Measurements from ENCODE around the gene IFNB1.
A peak's percentile ranks its signal among the peaks of the same experiment; 100 is the strongest.

Gene IFNB1

GRCh38 chr9:21077781-21078180, at the start of gene IFNB1:
Gene IFNB1 (minus strand): TSS chr9:21077942. CDS start chr9:21077869, 73 bp downstream.
- no peak for DNase-seq

- no peak for DNase-seq
These were observed 44.0 kb upstream of the IFNB1 start for GRCh38 chr9:21121595-21122251.

DNA sequence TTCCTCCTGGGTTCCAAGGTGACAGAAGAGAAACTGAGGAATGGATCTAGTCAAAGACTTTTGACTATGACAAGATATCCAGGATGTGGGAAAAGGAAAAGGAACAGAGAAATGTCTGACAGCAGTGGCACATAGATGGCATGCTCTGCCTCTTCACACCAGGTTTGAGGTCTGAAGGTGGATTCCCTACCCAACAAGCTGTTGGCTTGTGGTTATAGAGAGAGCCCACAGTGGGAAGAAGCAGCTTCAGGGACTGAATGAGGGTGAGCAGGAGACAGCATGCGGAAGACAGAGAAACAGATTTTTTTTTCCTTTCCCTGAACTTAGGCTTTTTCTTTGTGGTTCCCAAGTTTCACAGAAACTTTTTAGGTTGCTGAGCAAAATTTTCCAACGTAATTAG, 43.3 kb upstream of the IFNB1 start:
- DNase-seq: peak; percentile 11

GRCh38 chr9:21119093-21119770, 41.5 kb upstream of the IFNB1 start:
- DNase-seq: no peak

DNA sequence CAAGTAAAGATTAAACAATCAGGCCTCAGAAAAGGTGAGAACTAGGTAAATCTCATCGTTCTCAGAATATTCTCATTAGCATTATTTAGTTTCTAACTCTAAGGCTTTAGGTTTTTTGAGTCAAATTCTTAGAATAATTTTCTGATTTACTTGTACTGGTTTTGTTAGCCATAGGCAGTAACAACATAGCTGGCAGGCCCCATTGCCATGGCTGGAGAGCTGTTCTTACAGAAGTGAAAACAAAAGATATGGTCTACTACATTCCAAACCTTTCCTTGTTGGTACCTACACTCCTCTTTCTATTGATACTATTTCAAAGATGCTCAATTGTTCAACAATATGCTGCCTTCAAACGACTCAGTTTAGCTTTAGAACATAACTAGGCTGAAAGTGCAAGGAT, 36.6 kb upstream of the IFNB1 start:
- no peak for DNase-seq

GRCh38 chr9:21110708-21111576, 33.2 kb upstream of the IFNB1 start:
- DNase-seq: peak; percentile 70

GRCh38 chr9:21104787-21105186, 27.0 kb upstream of the IFNB1 start:
- DNase-seq: no peak

GRCh38 chr9:21102305-21102704, 24.6 kb upstream of the IFNB1 start:
- DNase-seq: no peak

GRCh38 chr9:21097817-21098216, 20.1 kb upstream of the IFNB1 start:
- DNase-seq: no peak

GRCh38 chr9:21096901-21097255, 19.1 kb upstream of the IFNB1 start:
- DNase-seq: no peak

DNA sequence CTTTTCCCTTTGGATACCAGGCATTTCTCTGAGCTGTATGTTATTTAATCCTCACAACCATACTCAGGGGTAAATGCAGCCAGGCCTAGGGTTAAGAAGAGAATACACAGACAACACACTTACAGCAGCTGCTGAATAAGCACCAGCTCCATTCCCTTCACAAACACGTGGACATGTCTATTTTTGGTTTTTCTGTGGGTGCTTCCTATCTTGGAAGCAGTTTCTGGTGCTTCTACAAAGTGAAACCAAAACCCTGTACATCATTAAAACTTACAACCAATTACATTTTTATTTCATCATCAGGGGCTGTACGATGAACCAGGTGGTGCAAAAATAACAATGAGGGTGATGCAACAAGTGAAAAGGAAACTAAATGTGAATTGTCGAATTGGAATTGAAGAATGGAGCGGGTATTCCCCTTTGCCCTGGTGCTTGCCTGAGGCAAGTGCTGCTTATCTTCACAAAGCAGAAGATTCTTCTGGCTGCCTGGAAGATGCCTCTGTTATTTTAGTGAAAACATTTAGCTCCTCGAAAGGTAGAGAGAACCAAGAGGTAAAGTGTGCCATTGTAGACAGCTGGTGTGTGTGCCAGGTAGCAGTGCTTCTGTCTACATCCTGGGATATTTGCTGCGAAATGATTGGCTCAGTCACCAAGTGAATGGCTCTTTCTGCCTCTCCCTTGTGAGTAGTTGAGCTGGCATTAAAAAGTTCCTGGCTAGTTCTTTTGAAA, 18.6 kb upstream of the IFNB1 start:
- DNase-seq: peak; percentile 60

- no peak for DNase-seq
These were observed 17.8 kb upstream of the IFNB1 start for GRCh38 chr9:21095561-21095960.

DNA sequence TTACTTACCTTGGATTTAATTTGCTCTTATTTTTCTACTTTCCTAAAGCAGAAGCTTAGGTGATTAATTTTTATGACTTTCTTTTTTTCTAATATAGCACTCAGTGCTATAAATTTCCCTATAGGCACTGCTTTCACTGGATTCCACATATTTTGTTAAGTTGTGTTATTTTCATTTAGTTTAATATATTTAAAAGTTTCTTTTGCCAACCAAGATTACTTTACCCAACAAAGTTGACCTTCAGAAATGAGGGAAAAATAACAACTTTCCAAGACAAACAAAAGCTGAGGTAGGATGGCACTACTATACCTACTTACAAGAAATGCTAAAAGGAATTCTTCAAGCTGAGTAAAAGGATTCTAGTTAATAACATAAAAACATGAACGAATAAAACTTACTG, 8.8 kb upstream of the IFNB1 start:
- DNase-seq: no peak

DNA sequence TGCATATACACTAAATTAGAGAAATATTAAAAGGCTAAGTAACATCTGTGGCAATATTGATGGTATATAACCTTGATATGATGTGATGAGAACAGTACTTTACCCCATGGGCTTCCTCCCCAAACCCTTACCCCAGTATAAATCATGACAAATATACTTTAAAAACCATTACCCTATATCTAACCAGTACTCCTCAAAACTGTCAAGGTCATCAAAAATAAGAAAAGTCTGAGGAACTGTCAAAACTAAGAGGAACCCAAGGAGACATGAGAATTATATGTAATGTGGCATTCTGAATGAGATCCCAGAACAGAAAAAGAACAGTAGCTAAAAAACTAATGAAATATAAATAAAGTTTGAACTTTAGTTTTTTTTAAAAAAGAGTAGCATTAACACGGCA, 7.3 kb upstream of the IFNB1 start:
- DNase-seq: no peak

DNA sequence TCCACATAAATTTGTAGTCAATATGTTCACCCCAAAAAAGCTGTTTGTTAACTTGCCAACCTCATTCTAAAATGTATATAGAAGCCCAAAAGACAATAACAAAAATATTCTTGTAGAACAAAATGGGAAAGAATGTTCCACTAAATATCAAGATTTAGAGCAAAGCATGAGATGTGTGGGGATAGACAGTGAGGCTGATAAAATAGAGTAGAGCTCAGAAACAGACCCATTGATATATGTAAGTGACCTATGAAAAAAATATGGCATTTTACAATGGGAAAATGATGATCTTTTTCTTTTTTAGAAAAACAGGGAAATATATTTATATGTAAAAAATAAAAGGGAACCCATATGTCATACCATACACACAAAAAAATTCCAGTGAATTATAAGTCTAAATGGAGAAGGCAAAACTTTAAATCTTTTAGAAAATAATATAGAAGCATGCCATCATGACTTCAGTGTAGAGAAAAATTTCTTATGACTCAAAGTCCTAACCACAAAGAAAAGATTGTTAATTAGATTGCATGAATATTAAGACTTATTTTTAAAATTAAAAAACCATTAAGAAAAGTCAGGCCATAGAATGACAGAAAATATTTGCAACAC, 6.6 kb upstream of the IFNB1 start:
- no peak for DNase-seq

DNA sequence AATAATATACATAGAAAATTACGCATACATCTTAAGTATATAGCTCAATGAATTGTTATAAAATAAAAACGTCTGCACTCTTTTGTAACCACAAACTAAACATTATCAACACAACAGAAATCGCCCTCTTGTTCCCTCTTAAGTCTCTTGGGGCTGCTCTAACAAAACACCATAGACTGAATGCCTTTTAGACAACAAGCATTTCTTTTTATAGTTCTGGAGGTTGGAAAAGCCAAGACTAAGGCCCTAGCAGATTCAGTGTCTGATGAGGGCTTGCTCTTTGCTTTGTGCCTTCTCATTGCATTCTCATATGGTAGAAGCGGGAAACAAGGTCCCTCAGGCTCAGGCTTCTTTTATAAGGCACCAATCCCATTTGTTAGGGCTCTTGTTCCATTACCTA, 4.9 kb upstream of the IFNB1 start:
- no peak for DNase-seq

DNA sequence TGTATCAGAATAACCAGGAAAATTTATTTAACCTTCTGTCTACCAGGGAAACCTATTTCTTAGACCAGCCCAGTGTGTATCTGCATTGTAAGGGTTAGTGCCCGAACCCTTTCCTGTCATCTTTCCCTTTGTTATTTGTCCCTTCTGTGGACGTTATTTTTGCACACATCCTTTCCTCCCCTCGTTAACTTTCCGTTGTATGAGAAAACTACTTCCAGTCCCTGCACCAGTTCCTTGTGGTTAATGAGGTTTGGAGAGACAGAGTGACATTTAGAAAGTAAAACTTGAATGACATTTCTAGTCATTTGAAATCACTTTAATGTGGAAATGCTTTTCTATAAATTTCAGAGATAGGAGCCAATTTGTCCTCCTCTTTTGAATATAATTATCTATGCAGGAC, 4.3 kb upstream of the IFNB1 start:
- peak; percentile 17 for DNase-seq

- DNase-seq: no peak
These were observed 3.7 kb upstream of the IFNB1 start for GRCh38 chr9:21081451-21081850.

DNA sequence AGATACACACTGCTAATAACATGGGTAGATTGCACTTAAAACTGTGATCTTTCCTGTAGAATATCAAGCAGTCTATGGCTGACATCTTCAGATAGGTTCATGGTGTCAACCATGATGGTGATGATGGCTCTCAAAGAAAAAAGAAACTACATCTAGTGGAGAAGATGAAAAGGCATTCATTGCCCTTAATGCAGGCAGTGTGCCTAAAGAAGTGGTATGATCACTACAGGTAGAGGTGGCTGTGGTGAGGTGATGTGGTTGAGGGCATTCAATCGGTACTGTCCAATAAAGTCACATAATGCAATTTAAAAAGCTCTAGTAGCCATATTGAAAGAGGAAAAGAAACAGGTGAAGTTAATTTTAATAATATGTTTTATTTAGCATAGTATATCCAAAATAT, 3.1 kb upstream of the IFNB1 start:
- DNase-seq: no peak

- DNase-seq: peak; percentile 13
These were observed 960 bp upstream of the IFNB1 start for GRCh38 chr9:21078702-21079101.

DNA sequence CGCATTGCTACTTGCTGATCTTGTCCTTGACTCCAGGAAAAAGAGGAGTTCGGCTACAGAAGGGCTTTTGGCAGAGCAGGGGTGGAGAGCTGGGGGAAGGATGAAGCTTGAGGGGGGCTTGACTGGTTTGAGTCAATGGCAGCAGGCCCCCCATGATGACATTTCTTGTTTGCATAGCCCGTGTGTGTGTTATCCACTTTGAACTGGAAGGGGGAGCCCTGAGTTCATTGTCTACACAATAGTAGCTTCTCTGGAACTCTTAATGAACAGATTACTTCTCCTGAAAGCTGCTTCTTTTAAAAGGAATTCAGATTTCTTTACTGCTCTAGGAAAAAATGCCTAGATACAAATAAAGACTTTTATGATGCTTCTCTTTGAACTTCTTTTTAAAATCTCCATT, 2.3 kb downstream of the IFNB1 start:
- DNase-seq: no peak

DNA sequence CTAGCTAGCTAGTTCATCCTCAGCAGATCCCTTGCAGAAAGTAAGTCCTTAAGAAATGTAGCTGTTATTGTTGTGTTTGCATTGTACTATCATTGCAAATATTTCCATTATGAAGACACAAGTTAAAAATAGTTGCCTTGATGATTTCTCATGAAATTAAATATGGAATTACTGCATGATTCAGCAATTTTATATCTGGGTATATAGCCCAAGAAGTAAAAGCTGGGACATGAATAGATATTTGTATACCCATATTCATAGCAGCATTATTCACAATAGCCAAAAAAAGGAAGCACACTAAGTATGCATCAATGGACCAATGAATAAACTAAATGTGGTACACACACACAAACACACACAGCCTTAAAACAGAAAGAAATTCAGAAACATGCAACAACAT, 6.8 kb downstream of the IFNB1 start:
- DNase-seq: no peak

DNA sequence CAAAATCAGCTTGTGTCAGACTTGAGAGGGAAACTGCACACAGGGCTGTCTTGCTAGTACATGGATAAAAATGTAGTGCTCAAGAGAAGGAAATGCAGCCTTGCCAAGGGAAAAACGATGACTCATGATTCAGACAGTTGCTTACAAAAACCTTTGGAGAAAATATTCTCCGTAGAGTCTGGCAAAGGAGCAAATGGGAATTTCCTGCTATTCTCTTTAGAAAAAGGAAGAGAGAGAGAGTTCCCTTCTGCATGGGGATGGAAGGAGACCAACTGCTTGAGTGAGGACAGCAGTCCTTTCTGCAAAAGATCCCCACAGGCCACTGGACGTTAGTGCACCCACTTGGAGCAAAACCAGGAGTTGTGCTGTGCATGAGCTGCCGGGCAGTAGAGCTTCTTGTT, 7.6 kb downstream of the IFNB1 start:
- no peak for DNase-seq

All from activated CD4-positive, alpha-beta T cell treated with anti-CD3 and anti-CD28 coated beads, Interleukin-2, Interleukin-6, amounts not matched to agents 100 ng/mL and 50 ng/mL, durations not matched to agents 16 hours and 8 hours (primary cell).